Measurements from ENCODE around the gene TEX2. TPM values are rescaled to one million over a fixed set of nuclear protein-coding genes. Genes with fewer than 3 reads are reported as not detected.

The TEX2 gene
- total and polyA plus RNA-seq, 2 of the 13 experiments (the other 11 are each of a cell fraction or from before 2014, with no cell fraction given) = 21.4 to 37.7 TPM

- peak; percentile 18; the same call in 1 of the 2 replicates for TF ChIP-seq SP4 (CRISPR knock-in tag; IDR thresholded peaks at IDR 0.05)
- TF ChIP-seq EP300 (IDR thresholded peaks at IDR 0.05; ENCODE audit: low read depth in 2 of 2, low read length in 2 of 2) = peak in 1 of 2 experiments; percentile 59; a peak in 2 of 4 replicates
- TF ChIP-seq EP300 (CRISPR knock-in tag; IDR thresholded peaks at IDR 0.05; ENCODE audit: borderline replicate concordance) = 0 out of 2 replicates have a peak, but pooled peaks have one; percentile 65
- TF ChIP-seq RFX3 (CRISPR knock-in tag; IDR thresholded peaks at IDR 0.05) = no peak; the same call in 1 of the 2 replicates
- no peak for TF ChIP-seq ZNF841 (CRISPR knock-in tag; IDR thresholded peaks at IDR 0.05; ENCODE audit: borderline replicate concordance)
- TF ChIP-seq, protein P1, sequence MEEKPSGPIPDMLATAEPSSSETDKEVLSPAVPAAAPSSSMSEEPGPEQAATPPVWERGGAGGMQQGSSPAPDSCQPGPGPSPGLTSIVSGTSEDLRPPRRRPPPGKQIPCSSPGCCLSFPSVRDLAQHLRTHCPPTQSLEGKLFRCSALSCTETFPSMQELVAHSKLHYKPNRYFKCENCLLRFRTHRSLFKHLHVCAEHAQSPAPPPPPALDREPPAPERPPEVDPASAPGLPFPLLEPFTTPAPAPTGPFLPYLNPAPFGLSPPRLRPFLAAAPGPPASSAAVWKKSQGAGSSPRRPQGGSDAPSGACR (CRISPR knock-in tag; IDR thresholded peaks at IDR 0.05) = peak; percentile 84; the same call in 1 of the 2 replicates
- TF ChIP-seq, protein P2, sequence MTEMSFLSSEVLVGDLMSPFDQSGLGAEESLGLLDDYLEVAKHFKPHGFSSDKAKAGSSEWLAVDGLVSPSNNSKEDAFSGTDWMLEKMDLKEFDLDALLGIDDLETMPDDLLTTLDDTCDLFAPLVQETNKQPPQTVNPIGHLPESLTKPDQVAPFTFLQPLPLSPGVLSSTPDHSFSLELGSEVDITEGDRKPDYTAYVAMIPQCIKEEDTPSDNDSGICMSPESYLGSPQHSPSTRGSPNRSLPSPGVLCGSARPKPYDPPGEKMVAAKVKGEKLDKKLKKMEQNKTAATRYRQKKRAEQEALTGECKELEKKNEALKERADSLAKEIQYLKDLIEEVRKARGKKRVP (CRISPR knock-in tag; IDR thresholded peaks at IDR 0.05) = no peak
- TF ChIP-seq ZNF160 (CRISPR knock-in tag; IDR thresholded peaks at IDR 0.05) = no peak
- peak; percentile 35; the same call in 1 of the 2 replicates for TF ChIP-seq YEATS4 (CRISPR knock-in tag; IDR thresholded peaks at IDR 0.05; ENCODE audit: borderline replicate concordance)
- no peak for TF ChIP-seq AKNA (CRISPR knock-in tag; IDR thresholded peaks at IDR 0.05; ENCODE audit: borderline replicate concordance)
- peak; percentile 71 for TF ChIP-seq SPEN (CRISPR knock-in tag; IDR thresholded peaks at IDR 0.05; ENCODE audit: low read depth)
- no peak for TF ChIP-seq CCDC6 (CRISPR knock-in tag; IDR thresholded peaks at IDR 0.05)
- TF ChIP-seq GLMP (CRISPR knock-in tag; IDR thresholded peaks at IDR 0.05; ENCODE audit: borderline replicate concordance) = no peak
- 0 out of 2 replicates have a peak, but pooled peaks have one; percentile 53 for TF ChIP-seq ZNF839 (CRISPR knock-in tag; IDR thresholded peaks at IDR 0.05; ENCODE audit: borderline replicate concordance)
- no peak for TF ChIP-seq GZF1 (CRISPR knock-in tag; IDR thresholded peaks at IDR 0.05)
- no peak for TF ChIP-seq ZNF101 (CRISPR knock-in tag; IDR thresholded peaks at IDR 0.05; ENCODE audit: borderline replicate concordance, low read depth)
- TF ChIP-seq HNRNPK (IDR thresholded peaks at IDR 0.05; ENCODE audit: low read depth, low read length, poor library complexity, severe bottlenecking) = no peak
- TF ChIP-seq HOXA7 (CRISPR knock-in tag; IDR thresholded peaks at IDR 0.05) = no peak
- TF ChIP-seq NR2F6 (IDR thresholded peaks at IDR 0.05) = no peak
- TF ChIP-seq NR2F6 (CRISPR knock-in tag; IDR thresholded peaks at IDR 0.05) = peak; percentile 68
- TF ChIP-seq KDM3A (CRISPR knock-in tag; IDR thresholded peaks at IDR 0.05; ENCODE audit: low read depth) = no peak
These were observed 107.1 kb downstream of the TEX2 start (continued) for GRCh38 chr17:64155751-64156544.

Measured in HepG2 (cell line).